RWPE1 (cell line): ENCODE measurements around the gene POU6F2.
"Not testable (repeated sequence)": the region's sequence is repeated elsewhere in the genome, so short reads cannot be mapped to it uniquely, and the experiment has no call there.

Experiments
- CTCF ChIA-PET: fragments of 350-600 bp; sonication (Branson Sonifier 250); formaldehyde crosslinking; extraction: SDS; loops from one replicate; lab custom pipeline; 2021; lab: Yijun Ruan, JAX
- POLR2A ChIA-PET: fragments of 400-600 bp; formaldehyde crosslinking; extraction: SDS; loops from one replicate; lab custom pipeline; 2020; ENCODE audit warnings: antibody characterized with exemption; ENCODE audit not compliant: low non-redundant PET; lab: Yijun Ruan, JAX
- DNase-seq: peaks from one replicate; pipeline ENCODE4 v3.0.0; 2012; ENCODE audit warnings: low spot score
- H3K27ac ChIP-seq: fragments of 450-650 bp; 2 replicates; pipeline ENCODE4 v1.5.1; 2017
- TF ChIP-seq, protein P1 (sequence below): fragments of 450-650 bp; conservative IDR thresholded peaks from 2 replicates; pipeline ENCODE4 v1.5.1; 2017; ENCODE audit warnings: low read depth, mild to moderate bottlenecking

POU6F2 gene

DNA sequence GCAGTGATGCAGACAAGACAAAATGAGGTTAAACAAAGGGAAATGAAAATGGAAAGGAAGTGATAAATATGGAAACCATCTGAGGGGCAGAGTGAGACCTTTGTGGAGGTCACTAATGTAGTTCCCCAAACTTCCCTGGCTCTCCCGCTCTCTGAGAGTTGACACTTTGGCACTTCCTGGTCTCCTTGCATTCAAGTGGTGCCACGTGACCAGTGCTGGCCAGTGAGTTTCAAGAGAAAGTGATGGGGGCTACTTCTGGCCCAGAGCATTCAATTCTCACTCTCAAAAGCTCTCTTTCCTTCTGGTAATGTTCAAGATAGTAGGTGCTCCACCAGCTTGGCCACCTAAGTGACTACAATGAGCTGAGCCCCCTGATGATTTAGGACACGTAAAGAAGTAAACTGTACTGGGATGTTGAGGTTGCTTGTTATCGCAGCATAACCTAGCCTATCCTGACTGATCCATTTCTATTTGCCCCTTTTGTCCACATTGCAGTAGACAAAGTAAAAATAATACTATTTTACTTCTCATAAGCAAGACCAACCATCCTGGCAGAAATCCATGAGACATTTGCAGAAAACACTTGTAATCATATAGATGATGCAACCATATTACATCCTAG lies 346.5 kb downstream of the POU6F2 start:
- POLR2A ChIA-PET: no interaction called here
- CTCF ChIA-PET: interaction anchor here (0.8 kb wide), 1 partner anchor 1082 kb away, joined by 3 read pairs; no protein-coding TSS in a partner anchor
- no peak for DNase-seq
- no peak overlapping the region for H3K27ac ChIP-seq
- TF ChIP-seq, protein P1, sequence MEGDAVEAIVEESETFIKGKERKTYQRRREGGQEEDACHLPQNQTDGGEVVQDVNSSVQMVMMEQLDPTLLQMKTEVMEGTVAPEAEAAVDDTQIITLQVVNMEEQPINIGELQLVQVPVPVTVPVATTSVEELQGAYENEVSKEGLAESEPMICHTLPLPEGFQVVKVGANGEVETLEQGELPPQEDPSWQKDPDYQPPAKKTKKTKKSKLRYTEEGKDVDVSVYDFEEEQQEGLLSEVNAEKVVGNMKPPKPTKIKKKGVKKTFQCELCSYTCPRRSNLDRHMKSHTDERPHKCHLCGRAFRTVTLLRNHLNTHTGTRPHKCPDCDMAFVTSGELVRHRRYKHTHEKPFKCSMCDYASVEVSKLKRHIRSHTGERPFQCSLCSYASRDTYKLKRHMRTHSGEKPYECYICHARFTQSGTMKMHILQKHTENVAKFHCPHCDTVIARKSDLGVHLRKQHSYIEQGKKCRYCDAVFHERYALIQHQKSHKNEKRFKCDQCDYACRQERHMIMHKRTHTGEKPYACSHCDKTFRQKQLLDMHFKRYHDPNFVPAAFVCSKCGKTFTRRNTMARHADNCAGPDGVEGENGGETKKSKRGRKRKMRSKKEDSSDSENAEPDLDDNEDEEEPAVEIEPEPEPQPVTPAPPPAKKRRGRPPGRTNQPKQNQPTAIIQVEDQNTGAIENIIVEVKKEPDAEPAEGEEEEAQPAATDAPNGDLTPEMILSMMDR: no peak

DNA sequence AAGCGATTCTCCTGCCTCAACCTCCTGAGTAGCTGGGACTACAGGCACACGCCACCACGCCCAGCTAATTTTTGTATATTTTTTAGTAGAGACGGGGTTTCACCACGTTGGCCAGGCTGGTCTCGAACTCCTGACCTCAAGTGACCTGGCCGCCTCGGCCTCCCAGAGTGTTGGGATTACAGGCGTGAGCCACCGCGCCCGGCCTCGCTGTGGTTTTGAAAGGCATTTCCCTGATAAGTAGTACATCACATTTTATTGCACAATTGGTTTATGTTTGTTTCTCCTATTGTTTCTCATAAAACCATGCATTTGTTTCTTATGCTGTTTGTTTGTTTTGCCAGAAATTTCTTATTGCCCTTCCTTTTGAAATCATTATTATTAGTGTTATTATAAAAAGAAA lies 353.9 kb downstream of the POU6F2 start:
- CTCF ChIA-PET, H3K27ac ChIP-seq, POLR2A ChIA-PET, DNase-seq: not testable (repeated sequence)

DNA sequence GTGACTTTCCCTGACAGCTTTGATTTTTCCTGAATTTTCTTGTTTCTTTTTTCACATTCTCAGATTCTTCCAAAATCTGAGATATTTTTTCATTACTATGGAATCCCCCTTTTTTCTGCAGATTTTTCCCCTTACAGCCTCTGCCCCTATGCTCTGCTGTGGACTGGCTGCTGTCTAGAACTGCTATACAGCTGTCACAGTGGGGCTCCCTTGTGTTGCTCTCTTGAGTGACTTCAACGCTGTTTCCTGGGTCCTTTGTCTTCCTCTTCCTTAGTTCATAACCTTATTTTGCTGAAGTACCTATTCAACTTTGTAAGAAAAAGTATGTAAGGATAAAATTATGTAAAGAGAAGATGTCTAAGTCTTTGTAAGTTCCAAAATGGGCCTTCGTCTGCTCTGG lies 354.4 kb downstream of the POU6F2 start:
- DNase-seq: no peak
- ChIA-PET POLR2A (no interaction called here), CTCF (no interaction called here)
- TF ChIP-seq, protein P1: no peak
- H3K27ac ChIP-seq: no peak overlapping the region

DNA sequence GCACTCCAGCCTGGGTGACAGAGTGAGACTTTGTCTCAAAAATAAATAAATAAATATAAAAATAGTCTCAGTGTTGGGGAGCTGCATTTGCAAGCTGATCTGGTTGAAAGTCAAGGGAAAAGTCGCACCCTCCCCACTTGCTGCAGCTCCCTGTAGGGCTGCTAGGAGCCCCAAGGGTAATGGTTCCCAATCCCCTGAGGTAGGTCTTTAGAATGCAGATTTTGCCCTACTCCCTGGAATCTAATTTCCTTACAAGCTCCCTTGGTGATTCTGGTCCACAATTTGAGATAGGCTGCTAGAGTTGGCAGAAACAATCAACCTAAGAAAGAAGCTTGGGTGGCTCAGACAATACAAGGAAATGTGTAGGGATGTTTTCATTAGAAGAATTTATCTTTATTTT lies 356.0 kb downstream of the POU6F2 start:
- H3K27ac ChIP-seq: no peak overlapping the region
- CTCF ChIA-PET: no interaction called here
- TF ChIP-seq, protein P1: no peak
- no peak for DNase-seq
- POLR2A ChIA-PET: no interaction called here

DNA sequence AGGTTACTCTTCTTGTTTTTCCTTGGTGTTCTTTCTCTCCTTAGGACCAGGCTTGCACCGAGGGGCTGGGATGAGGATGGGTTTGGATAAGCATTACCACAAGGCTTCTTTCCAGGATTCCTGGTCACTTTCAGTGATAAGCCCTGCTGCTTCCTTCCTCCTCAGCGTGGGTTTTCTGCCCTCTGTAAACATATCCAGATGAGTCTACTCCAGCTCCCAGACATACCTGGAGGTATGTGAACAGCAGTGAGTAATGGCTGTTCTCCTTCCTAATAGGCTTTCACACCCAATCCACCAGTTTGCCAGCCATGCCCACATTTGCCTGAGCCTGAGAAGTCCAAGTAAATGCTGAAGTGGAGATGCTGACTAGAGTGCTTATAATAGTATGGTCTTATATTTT lies 358.7 kb downstream of the POU6F2 start:
- ChIA-PET CTCF (no interaction called here), POLR2A (no interaction called here)
- TF ChIP-seq, protein P1: no peak

DNA sequence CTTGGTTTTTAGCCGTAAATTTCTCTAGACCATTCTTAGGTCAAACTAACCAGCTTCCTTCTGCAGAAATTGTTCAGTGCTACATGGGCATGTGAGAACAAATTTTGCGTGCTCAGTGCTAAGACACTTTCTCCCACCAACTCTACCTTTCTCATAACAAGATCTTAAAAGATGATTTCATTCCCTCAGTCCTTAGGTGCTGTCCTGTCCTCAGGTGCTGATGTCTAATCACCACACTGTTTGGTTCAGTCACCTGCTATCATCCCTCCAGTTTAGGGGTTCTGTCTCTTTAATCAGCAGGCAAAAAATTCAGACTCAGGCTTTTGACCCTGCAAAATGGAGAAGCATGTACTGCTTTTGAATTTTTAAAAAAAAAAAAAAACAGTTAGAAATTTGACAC lies 361.0 kb downstream of the POU6F2 start:
- no peak for DNase-seq
- POLR2A ChIA-PET: no interaction called here
- no peak overlapping the region for H3K27ac ChIP-seq
- CTCF ChIA-PET: interaction anchor here (0.6 kb wide), 1 partner anchor 241 kb away, joined by 3 read pairs; no protein-coding TSS in a partner anchor
- TF ChIP-seq, protein P1: no peak

More for the DNA sequence above, 358.7 kb downstream of the POU6F2 start:
- peak; percentile 31 for DNase-seq
- H3K27ac ChIP-seq: no peak overlapping the region

DNA sequence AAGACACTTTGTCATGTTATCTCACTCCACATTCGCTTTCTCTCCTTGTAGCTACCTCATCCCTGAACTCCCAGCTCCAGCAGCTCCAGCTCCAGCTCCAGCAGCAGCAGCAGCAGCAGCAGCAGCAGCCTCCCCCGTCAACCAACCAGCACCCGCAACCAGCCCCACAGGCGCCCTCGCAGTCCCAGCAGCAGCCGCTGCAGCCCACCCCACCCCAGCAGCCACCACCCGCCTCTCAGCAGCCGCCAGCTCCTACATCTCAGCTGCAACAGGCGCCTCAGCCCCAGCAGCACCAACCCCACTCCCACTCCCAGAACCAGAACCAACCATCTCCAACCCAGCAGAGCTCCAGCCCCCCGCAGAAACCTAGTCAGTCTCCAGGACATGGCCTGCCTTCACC lies 361.9 kb downstream of the POU6F2 start:
- DNase-seq: no peak
- ChIA-PET CTCF (no interaction called here), POLR2A (no interaction called here)
- H3K27ac ChIP-seq: no peak overlapping the region
- TF ChIP-seq, protein P1: no peak
